HG03520 (cell line): ENCODE results near the gene CBL.
A peak's percentile ranks its signal among the peaks of the same experiment; 100 is the strongest.

Experiments used
- ATAC-seq: cut with Tn5 transposase; IDR thresholded peaks from one replicate; pipeline ENCODE4 v1.9.1; 2021; ENCODE audit warnings: mild to moderate bottlenecking, moderate library complexity; ENCODE audit not compliant: unreplicated experiment

The CBL gene

GRCh38 chr11:119340335-119341221 lies 134.4 kb downstream of the CBL start, which contains the start of gene C1QTNF5:
Gene C1QTNF5 (minus strand): TSS chr11:119340883. CDS start chr11:119340397, 486 bp downstream.
- no peak for ATAC-seq

- no peak for ATAC-seq
These were observed 135.3 kb downstream of the CBL start for GRCh38 chr11:119341222-119342022.

GRCh38 chr11:119342023-119342300 lies 135.8 kb downstream of the CBL start:
- ATAC-seq = no peak

GRCh38 chr11:119342362-119343130 lies 136.4 kb downstream of the CBL start:
- no peak for ATAC-seq

GRCh38 chr11:119343726-119344125 lies 137.6 kb downstream of the CBL start:
- ATAC-seq = no peak

- ATAC-seq = no peak
These were observed 138.3 kb downstream of the CBL start for GRCh38 chr11:119344291-119345010.

- ATAC-seq = no peak
These were observed 139.5 kb downstream of the CBL start for GRCh38 chr11:119345685-119346084.

GRCh38 chr11:119346605-119347004 lies 140.5 kb downstream of the CBL start, which contains the start of gene MFRP:
Gene MFRP (minus strand): TSS chr11:119346705. CDS start chr11:119346513, 192 bp downstream.
- no peak for ATAC-seq

GRCh38 chr11:119347242-119347641 lies 141.1 kb downstream of the CBL start:
- ATAC-seq = no peak

GRCh38 chr11:119347940-119348605 lies 141.9 kb downstream of the CBL start:
- ATAC-seq = no peak

- ATAC-seq = no peak
These were observed 144.2 kb downstream of the CBL start for GRCh38 chr11:119350302-119350701.

GRCh38 chr11:119351232-119351631 lies 145.1 kb downstream of the CBL start:
- no peak for ATAC-seq

- ATAC-seq = no peak
These were observed 146.7 kb downstream of the CBL start for GRCh38 chr11:119352857-119353260.

GRCh38 chr11:119355091-119355843 lies 149.1 kb downstream of the CBL start:
- no peak for ATAC-seq

- peak; percentile 62 for ATAC-seq
These were observed 150.4 kb downstream of the CBL start for GRCh38 chr11:119356349-119357031.

GRCh38 chr11:119357074-119357473 lies 150.9 kb downstream of the CBL start:
- ATAC-seq = no peak
